GM19438 (cell line): ENCODE data around the gene NUDT1.
A peak's percentile ranks its signal among the peaks of the same experiment; 100 is the strongest.

ENCODE experiments used
- ATAC-seq: cut with Tn5 transposase; IDR thresholded peaks from one replicate; pipeline ENCODE4 v1.9.1; 2021; ENCODE audit warnings: low read depth; ENCODE audit not compliant: unreplicated experiment

The NUDT1 gene

GRCh38 chr7:2222516-2222915 is 19.5 kb upstream of the NUDT1 start:
- no peak for ATAC-seq

GRCh38 chr7:2223321-2223720 is 18.7 kb upstream of the NUDT1 start:
- ATAC-seq, result no peak

- no peak for ATAC-seq
Measured at GRCh38 chr7:2224491-2224928, 17.5 kb upstream of the NUDT1 start.

- ATAC-seq, result no peak
Measured at GRCh38 chr7:2224934-2225333, 17.1 kb upstream of the NUDT1 start.

GRCh38 chr7:2225336-2225735 is 16.7 kb upstream of the NUDT1 start:
- no peak for ATAC-seq

GRCh38 chr7:2225830-2226229 is 16.2 kb upstream of the NUDT1 start:
- no peak for ATAC-seq

GRCh38 chr7:2227699-2228098 is 14.3 kb upstream of the NUDT1 start:
- no peak for ATAC-seq

- no peak for ATAC-seq
Measured at GRCh38 chr7:2228921-2229320, 13.1 kb upstream of the NUDT1 start.

GRCh38 chr7:2229467-2229866 is 12.6 kb upstream of the NUDT1 start:
- no peak for ATAC-seq

GRCh38 chr7:2230226-2230625 is 11.8 kb upstream of the NUDT1 start:
- ATAC-seq, result no peak

GRCh38 chr7:2230882-2231281 is 11.1 kb upstream of the NUDT1 start:
- ATAC-seq, result no peak

GRCh38 chr7:2231992-2232765 is 9.8 kb upstream of the NUDT1 start:
- peak; percentile 32 for ATAC-seq

GRCh38 chr7:2232766-2233520 is 9.1 kb upstream of the NUDT1 start, which contains the start of gene MAD1L1:
Gene MAD1L1 (minus strand): TSS chr7:2232945. CDS start chr7:2230133, 2,812 bp downstream.
- peak; percentile 51 for ATAC-seq

GRCh38 chr7:2233926-2234325 is 8.1 kb upstream of the NUDT1 start:
- ATAC-seq, result no peak

GRCh38 chr7:2237109-2237602 is 4.9 kb upstream of the NUDT1 start:
- ATAC-seq, result peak; percentile 59

- no peak for ATAC-seq
Measured at GRCh38 chr7:2239242-2239641, 2.8 kb upstream of the NUDT1 start.

GRCh38 chr7:2242541-2243429 is 759 bp downstream of the NUDT1 start:
- no peak for ATAC-seq

- no peak for ATAC-seq
Measured at GRCh38 chr7:2243458-2243857, 1.4 kb downstream of the NUDT1 start.

- ATAC-seq, result no peak
Measured at GRCh38 chr7:2244404-2244995, 2.5 kb downstream of the NUDT1 start.
